DND-41 (cell line): ENCODE measurements around the gene NKX6-1.

Source experiments
- EZH2 ChIP-seq: IDR thresholded peaks from 3 replicates; pipeline ENCODE4 v1.6.1; 2012; ENCODE audit warnings: borderline replicate concordance, low read depth, mild to moderate bottlenecking, moderate library complexity, low read length, inconsistent platforms; ENCODE audit not compliant: severe bottlenecking
- TF ChIP-seq, protein P1 (sequence below): IDR thresholded peaks from 2 replicates; pipeline ENCODE4 v1.5.1; 2012; ENCODE audit warnings: borderline replicate concordance, low read length, moderate library complexity, mild to moderate bottlenecking; ENCODE audit not compliant: poor library complexity, severe bottlenecking; ENCODE audit errors: extremely low read depth

DNA sequence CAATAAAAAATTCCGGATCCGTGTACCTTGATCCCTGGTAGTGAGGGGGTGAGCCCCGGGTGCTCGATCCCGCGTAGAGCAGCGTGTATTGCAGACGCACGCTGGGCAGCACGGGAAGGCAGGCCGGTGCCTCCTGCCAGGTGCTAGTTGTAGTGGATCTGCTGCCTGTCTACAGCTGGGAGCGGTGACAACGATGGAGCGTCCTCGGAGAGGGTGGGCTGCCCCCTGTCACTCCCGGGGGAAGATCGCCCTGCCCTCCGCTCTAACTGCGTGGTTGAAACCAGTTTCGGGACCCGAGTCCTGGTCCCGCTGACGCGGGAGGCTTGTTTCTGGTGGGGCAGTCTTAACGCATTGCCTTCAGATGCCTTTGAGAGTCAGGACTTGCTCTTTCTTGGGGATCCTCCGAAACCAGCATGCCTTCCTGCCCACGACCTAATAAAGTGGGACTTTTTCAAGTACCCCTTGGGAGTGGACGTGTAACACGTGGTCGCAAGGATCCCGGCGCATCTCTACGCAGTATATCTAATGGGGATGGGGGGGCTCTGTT, 2.7 kb upstream of the NKX6-1 start:
- TF ChIP-seq, protein P1, sequence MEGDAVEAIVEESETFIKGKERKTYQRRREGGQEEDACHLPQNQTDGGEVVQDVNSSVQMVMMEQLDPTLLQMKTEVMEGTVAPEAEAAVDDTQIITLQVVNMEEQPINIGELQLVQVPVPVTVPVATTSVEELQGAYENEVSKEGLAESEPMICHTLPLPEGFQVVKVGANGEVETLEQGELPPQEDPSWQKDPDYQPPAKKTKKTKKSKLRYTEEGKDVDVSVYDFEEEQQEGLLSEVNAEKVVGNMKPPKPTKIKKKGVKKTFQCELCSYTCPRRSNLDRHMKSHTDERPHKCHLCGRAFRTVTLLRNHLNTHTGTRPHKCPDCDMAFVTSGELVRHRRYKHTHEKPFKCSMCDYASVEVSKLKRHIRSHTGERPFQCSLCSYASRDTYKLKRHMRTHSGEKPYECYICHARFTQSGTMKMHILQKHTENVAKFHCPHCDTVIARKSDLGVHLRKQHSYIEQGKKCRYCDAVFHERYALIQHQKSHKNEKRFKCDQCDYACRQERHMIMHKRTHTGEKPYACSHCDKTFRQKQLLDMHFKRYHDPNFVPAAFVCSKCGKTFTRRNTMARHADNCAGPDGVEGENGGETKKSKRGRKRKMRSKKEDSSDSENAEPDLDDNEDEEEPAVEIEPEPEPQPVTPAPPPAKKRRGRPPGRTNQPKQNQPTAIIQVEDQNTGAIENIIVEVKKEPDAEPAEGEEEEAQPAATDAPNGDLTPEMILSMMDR, result no peak
- no peak for TF ChIP-seq EZH2
